ENCODE data around the gene PLCB4. TPM values are rescaled to one million over a fixed set of nuclear protein-coding genes. Genes with fewer than 3 reads are reported as not detected.
"Not testable (repeated sequence)": the region's sequence is repeated elsewhere in the genome, so short reads cannot be mapped to it uniquely, and the experiment has no call there.

The PLCB4 gene
- total RNA-seq, 1 donor from 2014 or later, result 20.5 TPM

DNA sequence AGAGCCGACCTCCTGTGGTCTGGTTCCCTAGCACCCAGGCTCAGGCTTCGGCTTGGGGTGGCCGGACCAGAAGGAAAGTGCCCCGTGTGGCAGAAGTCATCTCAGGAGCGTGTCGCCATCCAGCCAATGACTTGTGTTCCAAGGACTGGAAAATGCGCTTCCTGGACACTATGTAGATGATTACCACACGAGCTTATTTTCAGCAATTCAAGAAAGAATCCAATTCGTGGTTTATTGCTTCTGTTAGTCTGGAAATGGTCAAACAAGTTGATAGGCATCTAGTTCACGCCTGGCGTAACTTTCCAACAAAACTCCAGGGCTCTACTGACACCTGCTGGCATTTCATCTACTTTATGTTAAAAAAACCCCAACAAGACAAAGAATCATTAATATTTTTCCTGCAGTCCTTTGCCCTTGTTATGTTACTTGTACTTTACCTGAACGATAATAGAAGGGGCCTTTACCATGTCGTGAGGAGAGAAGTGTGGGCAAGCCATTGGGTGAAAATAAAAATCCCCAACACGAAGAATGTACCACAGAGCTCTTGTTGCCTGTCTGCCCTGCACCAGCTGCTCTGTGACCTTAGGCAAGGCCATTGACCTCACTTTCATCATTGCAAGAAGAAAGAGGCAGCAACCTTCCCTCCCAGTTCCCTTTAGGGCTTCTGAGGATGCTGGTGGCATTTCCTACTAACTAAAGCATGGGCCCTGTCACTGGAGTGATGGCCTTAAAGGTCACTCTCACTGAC lies 290.8 kb downstream of the PLCB4 start:
- intact Hi-C loops (cut with DNase I), result loop anchor here (5.0 to 10.0 kb wide), 3 partner anchors 295 to 572 kb away; partner anchors contain the start of gene PLCB4
- no peak for DNase-seq (ENCODE audit: low spot score)

DNA sequence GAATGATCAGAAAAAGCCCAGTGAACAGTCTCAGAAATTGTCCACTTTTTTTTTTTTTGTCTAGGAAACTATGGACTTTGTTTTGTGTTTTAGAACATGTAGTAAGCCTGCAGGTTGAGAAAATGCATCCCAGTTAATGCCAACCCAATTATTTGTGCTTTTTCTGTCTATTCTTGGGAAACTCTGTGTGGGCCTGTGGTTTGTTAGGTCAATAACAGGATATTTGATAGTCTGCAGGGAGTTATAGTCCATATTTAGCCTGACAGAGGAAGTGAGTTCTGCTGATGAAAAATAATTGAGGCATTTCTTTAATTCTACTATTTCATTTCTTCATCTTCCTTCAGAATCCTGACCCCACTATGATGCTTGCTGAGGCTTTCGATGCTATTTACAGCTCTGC lies 291.5 kb downstream of the PLCB4 start:
- DNase-seq (ENCODE audit: low spot score), result no peak

DNA sequence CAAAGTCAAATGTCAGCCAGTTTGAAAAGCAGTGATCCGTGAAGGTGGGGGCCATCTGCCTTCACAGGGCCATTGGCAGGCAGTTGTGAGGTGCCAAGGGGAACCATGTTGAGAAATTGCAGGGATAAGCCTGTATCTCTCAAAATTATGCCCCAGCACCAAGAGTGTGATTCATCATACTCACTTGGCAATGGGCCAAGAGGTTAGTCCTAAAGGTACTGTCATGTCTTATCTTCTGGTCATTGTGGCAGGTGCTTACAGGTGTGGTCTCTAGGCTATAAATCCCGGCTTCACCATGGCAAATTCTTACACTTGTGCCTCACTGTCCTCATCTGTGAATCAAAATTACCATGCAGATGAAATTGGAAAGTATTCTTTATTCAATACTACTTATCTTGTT lies 294.8 kb downstream of the PLCB4 start:
- no peak for DNase-seq (ENCODE audit: low spot score)
- intact Hi-C loops (cut with DNase I), result loop anchor here (5.0 kb wide), 1 partner anchor 576 kb away; no protein-coding TSS in a partner anchor

More for the DNA sequence above, 291.5 kb downstream of the PLCB4 start:
- intact Hi-C loops (cut with DNase I), result loop anchor here (5.0 kb wide), 1 partner anchor 573 kb away; no protein-coding TSS in a partner anchor

DNA sequence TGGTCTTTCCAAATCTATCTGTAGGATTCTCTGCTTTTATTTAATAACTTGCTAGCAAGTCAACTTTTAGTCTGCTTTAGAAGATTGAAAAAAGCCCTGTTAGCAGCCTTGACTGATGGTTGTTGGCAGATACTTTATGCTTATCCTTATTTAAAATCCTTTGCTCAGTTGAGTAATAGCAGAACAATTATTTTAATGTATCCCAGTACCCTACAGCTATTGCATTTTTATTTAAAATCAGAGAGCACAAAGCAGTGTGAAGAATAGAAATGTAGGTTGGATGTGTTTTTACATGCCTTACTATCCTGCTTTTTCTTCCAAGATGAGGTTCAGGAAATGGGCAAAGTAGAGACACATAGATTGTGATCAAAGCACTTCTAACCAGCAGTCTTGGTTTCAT lies 298.4 kb downstream of the PLCB4 start:
- intact Hi-C loops (cut with DNase I), result no loop called here
- DNase-seq (ENCODE audit: low spot score), result no peak

DNA sequence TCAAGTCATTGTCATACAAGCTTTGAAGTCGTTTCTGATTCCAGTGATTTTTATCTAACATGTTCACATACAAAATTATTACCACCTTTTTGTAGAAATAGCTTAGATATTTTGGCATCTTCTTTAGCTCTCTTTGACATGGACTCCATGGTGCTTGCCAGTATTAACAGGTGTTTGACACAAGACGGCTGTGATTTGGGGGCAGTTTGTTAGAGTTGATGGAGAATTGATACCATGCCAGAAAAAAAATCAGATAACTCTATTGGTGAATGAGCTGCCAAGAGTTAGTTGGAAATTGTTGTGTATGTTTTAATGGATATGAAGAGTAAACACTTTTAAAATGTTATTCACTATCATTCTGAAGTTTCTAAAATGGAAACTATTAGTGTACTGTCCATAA lies 298.9 kb downstream of the PLCB4 start:
- no peak for DNase-seq (ENCODE audit: low spot score)
- intact Hi-C loops (cut with DNase I), result no loop called here

DNA sequence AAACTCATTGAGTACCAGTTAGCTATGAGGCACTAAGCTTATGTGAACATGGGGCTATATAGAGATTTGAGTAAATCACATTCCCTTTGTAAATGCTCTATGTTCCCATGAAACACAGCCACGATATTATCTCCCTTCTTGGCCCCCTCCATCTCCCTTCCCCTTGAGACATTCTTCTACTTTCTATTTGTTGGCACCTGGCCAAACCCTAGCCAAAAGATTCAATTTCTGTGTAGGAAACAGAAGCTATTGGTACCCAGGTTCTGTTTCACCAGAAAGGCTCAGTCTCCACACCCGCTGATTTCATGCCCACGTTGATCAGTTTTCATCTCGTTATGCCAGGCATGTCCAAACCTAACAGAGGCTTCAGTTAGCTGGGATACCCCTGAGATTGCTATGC lies 300.0 kb downstream of the PLCB4 start:
- intact Hi-C loops (cut with DNase I), result no loop called here
- DNase-seq (ENCODE audit: low spot score), result no peak

DNA sequence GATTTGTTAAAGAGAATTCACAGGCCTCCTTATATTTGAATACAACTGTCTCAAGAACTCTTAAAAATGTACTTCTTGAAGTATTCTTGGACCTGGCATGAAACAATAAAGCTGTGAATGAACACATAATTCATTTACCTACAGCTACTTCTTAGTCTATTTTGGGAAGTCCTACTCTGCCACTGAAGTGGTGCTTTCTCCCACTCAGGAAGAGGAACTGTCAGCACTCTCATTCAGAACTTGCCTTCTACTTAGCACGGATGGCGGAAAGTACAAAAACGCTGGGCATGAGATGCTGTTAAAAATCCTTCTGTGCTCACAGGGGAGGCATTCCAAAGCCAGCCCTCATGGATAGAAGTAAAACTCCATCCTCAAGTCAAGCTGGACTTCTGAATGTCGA lies 300.7 kb downstream of the PLCB4 start:
- intact Hi-C loops (cut with DNase I), result no loop called here
- DNase-seq (ENCODE audit: low spot score), result no peak

DNA sequence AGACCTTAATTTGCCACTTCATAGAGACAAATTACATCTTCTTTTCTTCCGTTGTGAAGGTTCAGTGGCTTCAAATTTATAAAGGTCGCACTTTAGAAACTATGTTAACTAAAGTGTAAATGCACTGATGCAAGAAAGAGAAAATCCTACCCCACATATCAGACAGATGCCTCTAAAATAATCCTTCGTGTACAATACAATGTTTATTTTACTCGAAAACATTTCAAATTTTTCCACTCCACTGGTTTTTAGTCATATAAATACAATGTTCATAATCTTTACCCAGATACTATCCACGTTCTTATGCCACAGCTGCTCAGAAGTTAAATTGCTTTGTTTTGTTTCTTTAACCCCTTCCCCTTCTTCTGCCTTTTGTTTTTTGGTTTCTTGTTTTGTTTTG lies 305.2 kb downstream of the PLCB4 start:
- intact Hi-C loops (cut with DNase I), result no loop called here
- DNase-seq (ENCODE audit: low spot score), result no peak

DNA sequence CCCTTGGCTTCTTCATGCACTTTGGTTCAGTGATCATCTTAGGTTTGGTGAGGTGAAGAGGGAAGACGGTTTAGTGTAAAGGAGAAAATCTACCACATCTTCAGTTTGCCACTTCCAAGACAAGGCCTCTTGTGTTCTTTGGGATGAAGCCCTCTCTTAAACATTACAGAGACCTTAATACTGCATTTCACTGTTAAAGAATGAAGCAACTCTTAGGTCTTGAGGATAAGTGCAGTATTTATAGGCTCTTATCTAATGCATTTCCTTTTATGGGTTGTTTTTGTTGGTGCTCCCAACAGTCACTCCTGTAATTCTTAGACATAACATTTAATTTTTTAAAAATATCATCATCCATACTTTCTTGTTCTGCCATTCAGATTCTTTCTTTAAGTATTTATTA lies 305.6 kb downstream of the PLCB4 start:
- intact Hi-C loops (cut with DNase I), result no loop called here
- DNase-seq (ENCODE audit: low spot score), result no peak

DNA sequence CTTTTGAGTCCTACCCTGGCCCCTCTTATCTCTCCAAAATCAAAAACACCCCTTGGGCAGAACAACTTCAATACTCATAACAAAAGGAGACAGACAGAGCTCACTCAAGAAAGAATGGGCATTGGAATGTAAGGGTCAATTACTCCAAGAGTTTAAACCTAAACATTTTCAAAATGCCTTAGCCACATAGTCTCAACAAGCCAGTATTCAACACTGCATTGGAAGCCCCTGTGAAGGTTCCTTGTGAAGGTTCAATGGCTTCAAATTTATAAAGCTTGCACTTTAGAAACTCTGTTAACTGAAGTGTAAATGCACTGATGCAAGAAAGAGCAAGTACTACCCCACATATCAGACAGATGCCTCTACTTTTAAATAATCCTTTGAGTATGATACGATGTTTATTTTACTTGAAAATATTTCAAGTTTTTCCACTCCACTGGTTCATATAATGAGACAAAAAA lies 306.4 kb downstream of the PLCB4 start:
- no peak for DNase-seq (ENCODE audit: low spot score)
- intact Hi-C loops (cut with DNase I), result no loop called here

DNA sequence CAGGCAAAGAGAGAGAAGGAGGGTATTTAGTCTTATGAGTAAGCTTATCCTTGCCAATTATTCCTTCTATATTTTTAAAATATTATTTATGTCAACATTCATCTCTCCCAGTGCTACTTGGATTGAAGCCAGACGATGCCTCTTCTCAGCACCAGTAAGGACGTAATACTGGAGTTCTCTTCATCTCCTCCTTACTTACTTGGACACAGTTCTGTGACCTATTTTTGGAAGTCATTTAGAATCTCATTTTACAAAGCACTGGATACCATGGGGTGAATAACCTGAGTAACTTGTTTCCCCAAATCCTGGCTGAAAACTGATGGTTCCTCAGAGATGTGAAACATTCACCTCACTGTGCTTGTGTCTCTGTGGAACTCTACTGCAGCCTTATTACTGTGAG lies 308.1 kb downstream of the PLCB4 start:
- no peak for DNase-seq (ENCODE audit: low spot score)
- intact Hi-C loops (cut with DNase I), result no loop called here

DNA sequence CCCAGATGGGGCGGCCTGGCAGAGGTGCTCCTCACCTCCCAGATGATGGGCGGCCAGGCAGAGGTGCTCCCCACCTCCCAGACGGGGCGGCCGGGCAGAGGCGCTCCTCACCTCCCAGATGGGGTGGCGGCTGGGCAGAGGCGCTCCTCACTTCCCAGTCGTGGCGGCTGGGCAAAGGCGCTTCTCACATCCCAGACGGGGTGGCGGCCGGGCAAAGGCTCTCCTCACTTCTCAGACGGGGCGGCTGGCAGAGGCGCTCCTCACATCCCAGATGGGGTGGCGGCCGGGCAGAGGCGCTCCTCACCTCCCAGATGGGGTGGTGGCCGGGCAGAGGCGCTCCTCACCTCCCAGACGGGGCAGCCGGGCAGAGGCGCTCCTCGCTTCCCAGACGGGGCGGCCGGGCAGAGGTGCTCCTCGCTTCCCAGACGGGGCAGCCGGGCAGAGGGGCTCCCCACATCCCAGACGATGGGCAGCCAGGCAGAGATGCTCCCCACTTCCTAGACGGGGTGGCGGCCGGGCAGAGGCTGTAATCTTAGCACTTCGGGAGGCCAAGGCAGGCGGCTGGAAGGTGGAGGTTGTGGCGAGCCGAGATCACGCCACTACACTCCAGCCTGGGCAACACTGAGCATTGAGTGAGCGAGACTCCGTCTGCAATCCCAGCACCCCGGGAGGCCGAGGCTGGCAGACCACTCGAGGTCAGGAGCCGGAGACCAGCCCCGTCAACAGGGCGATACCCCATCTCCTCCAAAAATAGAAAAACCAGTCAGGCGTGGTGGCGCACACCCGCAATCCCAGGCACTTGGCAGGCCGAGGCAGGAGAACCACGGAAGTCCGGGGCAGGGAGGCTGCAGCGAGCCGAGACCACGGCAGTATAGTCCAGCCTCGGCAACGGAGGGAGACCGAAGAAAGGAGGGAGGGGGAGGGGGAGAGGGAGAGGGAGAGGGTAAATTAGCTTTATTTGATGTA lies 316.7 kb downstream of the PLCB4 start:
- intact Hi-C loops (cut with DNase I); DNase-seq (ENCODE audit: low spot score): not testable (repeated sequence)

DNA sequence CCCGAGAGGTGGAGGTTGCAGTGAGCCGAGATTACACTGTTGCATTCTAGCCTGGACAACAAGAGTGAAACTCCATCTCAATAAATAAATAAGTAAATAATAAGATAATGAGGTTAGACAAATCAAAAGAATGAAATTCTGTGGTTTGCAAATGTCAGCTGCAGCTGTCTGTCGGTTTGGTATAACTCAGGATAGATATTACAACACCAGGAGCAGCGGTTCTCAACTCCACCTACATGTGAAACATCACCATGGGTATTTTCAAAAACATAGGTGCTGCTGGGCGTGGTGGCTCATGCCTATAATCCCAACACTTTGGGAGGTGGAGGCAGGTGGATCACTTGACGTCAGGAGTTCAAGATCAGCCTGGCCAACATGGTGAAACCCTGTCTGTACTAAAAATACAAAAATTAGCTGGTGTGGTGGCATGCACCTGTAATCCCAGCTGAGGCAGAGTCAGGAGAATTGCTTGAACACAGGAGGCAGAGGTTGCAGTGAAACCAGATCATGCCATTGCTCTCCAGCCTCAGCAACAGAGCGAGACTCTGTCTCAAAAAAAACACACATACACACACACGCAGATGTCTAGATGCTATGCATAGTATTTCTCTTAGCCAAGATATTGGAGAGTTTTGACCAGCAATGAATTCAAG lies 319.4 kb downstream of the PLCB4 start:
- intact Hi-C loops (cut with DNase I), result no loop called here

DNA sequence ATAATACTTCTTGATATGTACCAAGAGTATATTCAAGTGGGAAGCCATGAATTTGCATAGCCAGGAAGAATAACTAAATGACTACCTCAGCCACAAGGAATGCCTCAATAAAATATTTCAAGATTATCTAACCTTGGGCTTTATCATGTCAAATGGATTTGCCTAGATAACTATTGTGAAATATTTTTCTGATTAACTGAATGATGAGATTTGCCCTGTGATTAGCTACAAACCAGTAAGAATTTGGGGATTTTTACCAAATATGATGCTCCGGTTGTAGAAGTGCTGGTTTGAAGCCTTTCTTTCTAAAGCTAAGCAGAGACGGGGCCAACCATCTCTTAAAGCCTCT lies 319.9 kb downstream of the PLCB4 start:
- intact Hi-C loops (cut with DNase I), result no loop called here
- no peak for DNase-seq (ENCODE audit: low spot score)

More for the DNA sequence above, 319.4 kb downstream of the PLCB4 start:
- DNase-seq (ENCODE audit: low spot score), result no peak

DNA sequence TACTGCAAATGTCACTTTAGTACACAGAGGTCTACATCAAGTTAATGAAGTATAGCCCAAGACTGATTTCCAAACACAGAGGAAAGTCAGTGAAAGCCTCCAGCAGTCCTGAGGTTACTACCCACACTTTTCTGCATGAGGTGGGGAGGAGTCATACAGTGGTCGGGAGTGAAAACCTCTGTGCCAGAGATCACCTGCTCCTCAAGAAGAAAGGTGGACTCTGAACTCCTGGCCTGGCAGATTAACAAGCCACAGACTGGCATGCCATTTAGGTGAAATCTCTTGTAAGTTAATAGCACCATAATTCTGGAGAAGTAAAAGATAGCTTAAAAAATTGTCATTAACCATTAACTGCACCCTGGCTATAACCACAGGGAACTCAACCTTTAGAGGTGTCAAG lies 320.5 kb downstream of the PLCB4 start:
- no peak for DNase-seq (ENCODE audit: low spot score)
- intact Hi-C loops (cut with DNase I), result no loop called here

DNA sequence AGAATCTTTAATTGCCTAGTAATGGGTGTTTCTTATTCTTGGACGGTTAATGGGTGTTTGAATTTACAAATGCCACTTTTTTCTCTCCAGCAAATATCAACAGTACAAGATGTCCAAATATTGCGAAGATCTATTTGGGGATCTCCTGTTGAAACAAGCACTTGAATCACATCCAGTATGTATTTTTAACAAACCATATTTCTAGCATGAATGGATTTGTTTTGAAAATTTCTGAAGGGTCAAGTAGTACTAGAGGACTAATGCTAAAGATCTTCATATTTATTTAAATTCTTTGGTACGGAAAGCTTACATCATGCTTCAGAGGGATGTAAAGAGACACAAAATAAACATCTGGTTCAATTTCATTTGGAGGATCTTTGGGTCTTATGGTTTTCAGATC lies 321.6 kb downstream of the PLCB4 start:
- intact Hi-C loops (cut with DNase I), result no loop called here
- DNase-seq (ENCODE audit: low spot score), result no peak

DNA sequence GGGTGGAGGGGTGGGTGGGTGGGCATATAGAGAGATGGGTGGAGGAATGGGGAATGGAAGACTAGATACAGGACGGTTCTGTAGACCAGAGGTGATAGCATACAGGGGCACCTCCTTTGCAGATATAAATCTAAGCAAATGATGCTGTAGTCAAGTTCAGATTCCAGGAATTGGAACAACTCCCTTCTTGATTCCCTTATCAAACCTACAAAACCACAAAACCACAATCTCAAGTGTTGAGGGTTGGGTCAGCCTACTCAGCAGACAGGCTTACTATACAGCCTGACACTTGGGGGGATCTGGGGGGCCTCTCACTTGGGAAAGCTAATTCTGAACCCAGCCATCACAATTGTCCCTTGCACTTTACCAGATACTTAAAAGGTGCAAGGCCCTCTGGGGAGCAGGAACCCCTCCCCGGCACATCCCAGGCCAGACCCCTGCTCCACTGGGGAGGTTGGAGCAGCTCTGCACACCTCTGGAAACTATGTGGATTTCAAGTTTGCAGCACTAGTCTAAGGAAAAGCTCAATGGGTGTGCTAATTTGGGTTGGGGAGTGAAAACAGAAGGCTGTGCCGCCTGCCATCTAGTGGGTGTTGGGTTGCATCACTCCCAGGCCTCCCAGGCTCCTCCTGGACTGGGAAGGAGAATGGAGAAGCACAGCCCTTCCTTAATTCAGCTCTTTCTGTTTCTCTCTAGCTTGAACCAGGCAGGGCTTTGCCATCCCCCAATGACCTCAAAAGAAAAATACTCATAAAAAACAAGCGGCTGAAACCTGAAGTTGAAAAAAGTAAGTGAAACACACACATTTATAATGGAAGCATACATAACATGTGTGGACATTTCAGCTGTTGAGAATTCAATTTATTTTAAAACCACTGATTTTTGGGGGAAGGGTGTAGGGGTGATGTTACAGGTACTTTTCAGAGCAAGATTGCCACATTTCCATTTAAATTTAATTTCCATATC lies 324.3 kb downstream of the PLCB4 start:
- intact Hi-C loops (cut with DNase I), result no loop called here
- DNase-seq (ENCODE audit: low spot score), result no peak

DNA sequence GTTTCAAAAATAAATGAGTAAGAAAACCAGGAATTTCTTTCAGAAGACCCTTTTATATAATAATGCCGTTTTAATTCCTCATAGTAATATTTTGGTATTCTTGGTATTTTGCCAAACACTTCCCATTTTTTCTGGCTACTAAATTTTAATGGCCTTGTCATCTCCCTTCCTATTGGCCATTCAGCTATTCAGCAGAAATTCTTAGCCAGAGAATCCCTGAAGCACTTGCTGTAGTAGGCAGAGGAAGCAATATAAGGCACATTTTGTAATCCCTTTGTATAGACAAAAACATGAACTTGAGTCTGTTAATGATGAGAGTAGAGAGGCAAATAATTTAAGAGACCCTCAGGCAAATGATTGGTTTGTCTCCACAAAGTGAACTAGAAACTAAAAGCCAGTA lies 327.1 kb downstream of the PLCB4 start:
- intact Hi-C loops (cut with DNase I), result no loop called here
- DNase-seq (ENCODE audit: low spot score), result no peak

DNA sequence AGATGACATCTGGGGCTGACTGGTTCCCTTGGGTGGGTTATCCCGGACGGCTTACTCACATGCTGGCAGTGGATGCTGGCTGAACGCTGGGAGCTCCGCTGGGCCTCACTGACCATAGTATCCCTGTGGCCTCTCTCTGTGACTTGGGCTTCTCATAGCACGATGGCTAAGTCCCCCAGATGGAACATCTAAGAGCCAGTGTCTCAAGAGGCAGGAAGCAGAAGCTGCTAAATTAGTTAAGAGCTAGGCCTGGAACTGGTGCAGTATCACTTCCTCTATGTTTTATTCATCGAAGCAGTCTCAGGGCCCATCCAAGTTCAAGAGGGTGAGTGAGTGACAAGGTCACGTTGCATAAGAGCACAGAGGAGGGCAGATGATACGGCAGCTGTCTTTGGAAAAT lies 329.0 kb downstream of the PLCB4 start:
- intact Hi-C loops (cut with DNase I), result no loop called here
- no peak for DNase-seq (ENCODE audit: low spot score)
